SK-N-SH (cell line): ENCODE data around the gene ETFA. TPM values are rescaled to one million over a fixed set of nuclear protein-coding genes. Genes with fewer than 3 reads are reported as not detected.

Experiments
- CTCF ChIA-PET: fragments of 300-600, 350-600 bp; formaldehyde crosslinking; extraction: SDS; loops from one replicate; lab custom pipeline; 2021; lab: Yijun Ruan, JAX
- POLR2A ChIA-PET: fragments of 350-600 bp; sonication (Branson Sonifier 250); formaldehyde crosslinking; extraction: SDS; loops from one replicate; lab custom pipeline; 2020; ENCODE audit warnings: antibody characterized with exemption, inconsistent platforms; lab: Yijun Ruan, JAX
- DNase-seq: peaks from one replicate; pipeline ENCODE4 v3.0.0; 2012
- H2AFZ ChIP-seq: fragments of 200-600 bp; sonication (generic); 2 replicates; pipeline ENCODE4 v1.8.1; 2016; ENCODE audit warnings: antibody characterized with exemption, mild to moderate bottlenecking, low read depth
- H3F3A ChIP-seq: fragments of 200-600 bp; sonication (generic); replicated peaks from 2 replicates; pipeline ENCODE3; 2016; ENCODE audit warnings: antibody characterized with exemption, mild to moderate bottlenecking; ENCODE audit not compliant: insufficient read depth
- H3K27ac ChIP-seq, 2 experiments: fragments of 200-500 bp in 1 of 2; fragments of 200-600 bp in 1 of 2; sonication (Bioruptor generic) in 1 of 2; sonication (generic), shearing (Covaris generic) in 1 of 2; 2 replicates each; pipeline versions ENCODE4 v1.5.1 to v1.6.1; 2014 to 2016; ENCODE audit warnings: low read depth in 2 of 2, inconsistent platforms in 1 of 2, low read length in 1 of 2, mild to moderate bottlenecking in 1 of 2, mixed read lengths in 1 of 2
- H3K27me3 ChIP-seq: fragments of 200-600 bp; sonication (generic), shearing (Covaris generic); 2 replicates; pipeline ENCODE4 v1.6.1; 2016; ENCODE audit warnings: mixed run types; ENCODE audit not compliant: insufficient read depth
- H3K36me3 ChIP-seq, 2 experiments: fragments of 200-500 bp in 1 of 2; fragments of 200-600 bp in 1 of 2; sonication (Bioruptor generic) in 1 of 2; sonication (generic) in 1 of 2; replicated peaks in 1 of 2; 2 replicates each; pipeline versions ENCODE3 to v1.5.1; 2014 to 2016; ENCODE audit warnings: low read length in 1 of 2, mild to moderate bottlenecking in 1 of 2; ENCODE audit not compliant: insufficient read depth in 2 of 2, control insufficient read depth in 1 of 2
- H3K4me1 ChIP-seq, 2 experiments: fragments of 200-500 bp in 1 of 2; fragments of 200-600 bp in 1 of 2; sonication (Bioruptor generic) in 1 of 2; sonication (generic), shearing (Covaris generic) in 1 of 2; 2 replicates each; pipeline versions ENCODE4 v1.5.1 to v1.6.1; 2014 to 2016; ENCODE audit warnings: low read depth in 1 of 2, low read length in 1 of 2, mixed run types in 1 of 2; ENCODE audit not compliant: insufficient read depth in 2 of 2, control insufficient read depth in 1 of 2
- H3K4me2 ChIP-seq: fragments of 200-600 bp; sonication (generic), shearing (Covaris generic); 2 replicates; pipeline ENCODE4 v1.6.1; 2017; ENCODE audit warnings: mixed run types
- H3K4me3 ChIP-seq, 2 experiments: fragments of 200-500 bp in 1 of 2; fragments of 200-600 bp in 1 of 2; sonication (Bioruptor generic) in 1 of 2; sonication (generic), shearing (Covaris generic) in 1 of 2; 2 replicates each; pipeline versions ENCODE4 v1.5.1 to v1.8.1; 2014 to 2016; ENCODE audit warnings: low read depth in 2 of 2, inconsistent platforms in 1 of 2, low read length in 1 of 2, mild to moderate bottlenecking in 1 of 2, mixed read lengths in 1 of 2, moderate library complexity in 1 of 2
- H3K79me2 ChIP-seq: fragments of 200-600 bp; sonication (generic); 2 replicates; pipeline ENCODE4 v1.8.1; 2017; ENCODE audit warnings: mild to moderate bottlenecking; ENCODE audit not compliant: insufficient read depth
- H3K9ac ChIP-seq: fragments of 200-600 bp; sonication (generic); 2 replicates; pipeline ENCODE4 v1.6.1; 2017; ENCODE audit warnings: mixed run types
- H3K9me2 ChIP-seq: fragments of 200-600 bp; sonication (generic); 2 replicates; pipeline ENCODE4 v1.6.1; 2017; ENCODE audit warnings: mixed run types
- H3K9me3 ChIP-seq: fragments of 200-600 bp; sonication (generic); 2 replicates; pipeline ENCODE4 v1.6.1; 2017; ENCODE audit warnings: mixed run types, mild to moderate bottlenecking, moderate library complexity
- H4K20me1 ChIP-seq: fragments of 200-600 bp; sonication (generic); 2 replicates; pipeline ENCODE4 v1.6.1; 2017; ENCODE audit warnings: mild to moderate bottlenecking, mixed run types; ENCODE audit not compliant: insufficient read depth
- ELF1 ChIP-seq: IDR thresholded peaks from 2 replicates; pipeline ENCODE4 v1.4.0; 2012
- EZH2phosphoT487 ChIP-seq: fragments of 200-600 bp; sonication (generic); IDR thresholded peaks from 2 replicates; pipeline ENCODE4 v1.6.1; 2017; ENCODE audit warnings: low read depth, mixed run types, mild to moderate bottlenecking, antibody characterized with exemption, moderate library complexity, borderline replicate concordance
- FOSL2 ChIP-seq: IDR thresholded peaks from 2 replicates; pipeline ENCODE4 v1.4.0; 2012; ENCODE audit warnings: low read depth, mild to moderate bottlenecking, moderate library complexity, borderline replicate concordance
- FOXJ3 ChIP-seq: sonication (generic); formaldehyde crosslinking; IDR thresholded peaks from 2 replicates; pipeline ENCODE4 v1.5.1; 2020; ENCODE audit warnings: mild to moderate bottlenecking, missing genetic modification reagents
- FOXM1 ChIP-seq: IDR thresholded peaks from 2 replicates; pipeline ENCODE4 v1.4.0; 2012; ENCODE audit warnings: low read depth, mild to moderate bottlenecking
- GABPA ChIP-seq: IDR thresholded peaks from 2 replicates; pipeline ENCODE4 v1.4.0; 2012; ENCODE audit warnings: low read depth, mild to moderate bottlenecking
- JUND ChIP-seq: IDR thresholded peaks from 2 replicates; pipeline ENCODE4 v1.4.0; 2012
- MAX ChIP-seq: IDR thresholded peaks from 2 replicates; pipeline ENCODE4 v1.4.0; 2012; ENCODE audit warnings: low read depth
- MEF2A ChIP-seq: IDR thresholded peaks from 2 replicates; pipeline ENCODE4 v1.4.0; 2012; ENCODE audit warnings: low read depth, borderline replicate concordance
- MXI1 ChIP-seq: IDR thresholded peaks from 2 replicates; pipeline ENCODE4 v1.6.1; 2012; ENCODE audit warnings: mild to moderate bottlenecking, low read depth, low read length, improper control_type of control experiment
- NFIC ChIP-seq: IDR thresholded peaks from 2 replicates; pipeline ENCODE4 v1.4.0; 2012; ENCODE audit warnings: borderline replicate concordance
- PBX3 ChIP-seq: IDR thresholded peaks from 2 replicates; pipeline ENCODE4; 2012
- RAD21 ChIP-seq: IDR thresholded peaks from 2 replicates; pipeline ENCODE4 v1.6.1; 2012; ENCODE audit warnings: mild to moderate bottlenecking, low read length
- RCOR1 ChIP-seq: fragments of 150-350 bp; IDR thresholded peaks from 2 replicates; pipeline ENCODE4 v1.6.1; 2017; ENCODE audit warnings: antibody characterized with exemption, low read length
- RFX5 ChIP-seq: IDR thresholded peaks from 2 replicates; pipeline ENCODE4 v1.6.1; 2012; ENCODE audit warnings: mild to moderate bottlenecking, improper control_type of control experiment, low read length
- RXRA ChIP-seq: IDR thresholded peaks from 2 replicates; pipeline ENCODE4 v1.4.0; 2012; ENCODE audit warnings: low read depth, mild to moderate bottlenecking, borderline replicate concordance
- SIN3A ChIP-seq: IDR thresholded peaks from 2 replicates; pipeline ENCODE4 v1.6.1; 2012; ENCODE audit warnings: low read depth, mild to moderate bottlenecking, low read length, moderate library complexity, borderline replicate concordance
- SMC3 ChIP-seq: IDR thresholded peaks from 2 replicates; pipeline ENCODE4 v1.6.1; 2012; ENCODE audit warnings: low read depth, low read length, improper control_type of control experiment
- TAF1 ChIP-seq: IDR thresholded peaks from 2 replicates; pipeline ENCODE4 v1.6.1; 2012; ENCODE audit warnings: low read depth, mild to moderate bottlenecking, low read length, moderate library complexity, borderline replicate concordance
- WGBS: methylation state at CpG from one replicate; pipeline ENCODE4 v1.1.6; 2017; ENCODE audit warnings: low lambda C conversion rate; 5-methylcytosine and 5-hydroxymethylcytosine counted together
- polyA plus RNA-seq, 3 experiments: library from polyadenylated mRNA; depleted of rRNA; stranded (reverse); fragments of >200 nt; gene quantifications; 2 replicates each; pipeline ENCODE4 v1.2.3, GENCODE V29; 2012
- TF ChIP-seq, protein P1 (sequence below): IDR thresholded peaks from 2 replicates; pipeline ENCODE4 v1.4.0; 2012; ENCODE audit warnings: low read depth, borderline replicate concordance
- TF ChIP-seq, protein P2 (sequence below): IDR thresholded peaks from 2 replicates; pipeline ENCODE4 v1.6.1; 2012; ENCODE audit warnings: mild to moderate bottlenecking, low read depth, low read length, moderate library complexity

The ETFA gene
- polyA plus RNA-seq, 1 of the 3 experiments (the other 2 are of a cell fraction): 122 TPM

DNA sequence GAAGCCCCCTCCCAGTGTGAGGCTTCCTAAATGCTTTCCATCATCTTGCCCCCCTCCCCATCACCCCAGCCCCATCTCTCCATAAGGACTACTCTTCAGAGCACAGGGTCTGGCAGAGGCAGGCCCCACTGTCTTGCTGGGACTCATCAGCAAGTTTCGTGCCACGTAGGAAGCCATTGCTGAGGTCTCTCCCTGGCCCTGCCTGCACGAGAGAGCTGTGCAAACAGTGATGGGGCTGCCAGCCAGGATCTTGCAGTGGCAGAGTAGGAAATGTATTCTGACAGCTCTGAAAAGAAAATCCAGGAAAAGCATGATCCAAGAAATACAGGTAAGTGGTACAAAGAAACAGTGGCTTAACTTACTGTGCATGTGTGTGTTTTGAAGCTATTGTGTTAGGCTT, 47.9 kb upstream of the ETFA start:
- H3K27me3 ChIP-seq: no peaks in the 10 kb centered on the region
- H2AFZ ChIP-seq: no peak overlapping the region
- no peak for TF ChIP-seq ELF1
- TF ChIP-seq EZH2phosphoT487: no peak
- TF ChIP-seq TAF1: no peak
- TF ChIP-seq FOXJ3 (CRISPR knock-in tag): no peak
- no peak for TF ChIP-seq RXRA
- TF ChIP-seq, all 33 proteins: peak for 0
- no peak overlapping the region for H3K4me3 ChIP-seq
- H3K9ac ChIP-seq: no peak overlapping the region
- ChIA-PET POLR2A (no interaction called here), CTCF (interaction anchor here (1.1 kb wide), 1 partner anchor 342 kb away, joined by 3 read pairs; no protein-coding TSS in a partner anchor)
- no peaks in the 10 kb centered on the region for H3K9me2 ChIP-seq
- H3K27ac ChIP-seq: no peak overlapping the region
- no peaks in the 10 kb centered on the region for H3F3A ChIP-seq
- no peak overlapping the region for H3K4me2 ChIP-seq
- no peak for DNase-seq
- no peaks in the 10 kb centered on the region for H4K20me1 ChIP-seq
- no peaks in the 10 kb centered on the region for H3K79me2 ChIP-seq
- no peaks in the 10 kb centered on the region for H3K9me3 ChIP-seq
- H3K4me1 ChIP-seq: no peaks in the 10 kb centered on the region
- no peaks in the 10 kb centered on the region for H3K36me3 ChIP-seq
- WGBS: 89% methylated on average over 3 of the region's 3 CpGs

GRCh38 chr15:76358453-76358852, 47.2 kb upstream of the ETFA start:
- 88% methylated on average over 2 of the region's 3 CpGs for WGBS
- ChIA-PET POLR2A (no interaction called here), CTCF (no interaction called here)
- H2AFZ ChIP-seq: no peak overlapping the region
- no peaks in the 10 kb centered on the region for H3K79me2 ChIP-seq
- no peak overlapping the region for H3K9ac ChIP-seq
- DNase-seq: no peak
- H3K4me1 ChIP-seq: no peaks in the 10 kb centered on the region
- H3K27ac ChIP-seq: no peak overlapping the region
- H3K9me3 ChIP-seq: no peaks in the 10 kb centered on the region
- H3K9me2 ChIP-seq: no peaks in the 10 kb centered on the region
- no peaks in the 10 kb centered on the region for H3F3A ChIP-seq
- no peak overlapping the region for H3K4me2 ChIP-seq
- H3K27me3 ChIP-seq: no peaks in the 10 kb centered on the region
- no peaks in the 10 kb centered on the region for H4K20me1 ChIP-seq
- H3K4me3 ChIP-seq: no peak overlapping the region
- TF ChIP-seq GABPA (no peak), PBX3 (no peak), RFX5 (no peak), MXI1 (no peak), MAX (no peak), SIN3A (no peak), FOSL2 (no peak), RAD21 (no peak), FOXJ3 (CRISPR knock-in tag) (no peak), JUND (no peak), SMC3 (no peak), RCOR1 (no peak), MEF2A (no peak), RXRA (no peak), FOXM1 (no peak), EZH2phosphoT487 (no peak), NFIC (no peak)
- TF ChIP-seq, protein P1, sequence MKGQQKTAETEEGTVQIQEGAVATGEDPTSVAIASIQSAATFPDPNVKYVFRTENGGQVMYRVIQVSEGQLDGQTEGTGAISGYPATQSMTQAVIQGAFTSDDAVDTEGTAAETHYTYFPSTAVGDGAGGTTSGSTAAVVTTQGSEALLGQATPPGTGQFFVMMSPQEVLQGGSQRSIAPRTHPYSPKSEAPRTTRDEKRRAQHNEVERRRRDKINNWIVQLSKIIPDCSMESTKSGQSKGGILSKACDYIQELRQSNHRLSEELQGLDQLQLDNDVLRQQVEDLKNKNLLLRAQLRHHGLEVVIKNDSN: no peak
- TF ChIP-seq, protein P2, sequence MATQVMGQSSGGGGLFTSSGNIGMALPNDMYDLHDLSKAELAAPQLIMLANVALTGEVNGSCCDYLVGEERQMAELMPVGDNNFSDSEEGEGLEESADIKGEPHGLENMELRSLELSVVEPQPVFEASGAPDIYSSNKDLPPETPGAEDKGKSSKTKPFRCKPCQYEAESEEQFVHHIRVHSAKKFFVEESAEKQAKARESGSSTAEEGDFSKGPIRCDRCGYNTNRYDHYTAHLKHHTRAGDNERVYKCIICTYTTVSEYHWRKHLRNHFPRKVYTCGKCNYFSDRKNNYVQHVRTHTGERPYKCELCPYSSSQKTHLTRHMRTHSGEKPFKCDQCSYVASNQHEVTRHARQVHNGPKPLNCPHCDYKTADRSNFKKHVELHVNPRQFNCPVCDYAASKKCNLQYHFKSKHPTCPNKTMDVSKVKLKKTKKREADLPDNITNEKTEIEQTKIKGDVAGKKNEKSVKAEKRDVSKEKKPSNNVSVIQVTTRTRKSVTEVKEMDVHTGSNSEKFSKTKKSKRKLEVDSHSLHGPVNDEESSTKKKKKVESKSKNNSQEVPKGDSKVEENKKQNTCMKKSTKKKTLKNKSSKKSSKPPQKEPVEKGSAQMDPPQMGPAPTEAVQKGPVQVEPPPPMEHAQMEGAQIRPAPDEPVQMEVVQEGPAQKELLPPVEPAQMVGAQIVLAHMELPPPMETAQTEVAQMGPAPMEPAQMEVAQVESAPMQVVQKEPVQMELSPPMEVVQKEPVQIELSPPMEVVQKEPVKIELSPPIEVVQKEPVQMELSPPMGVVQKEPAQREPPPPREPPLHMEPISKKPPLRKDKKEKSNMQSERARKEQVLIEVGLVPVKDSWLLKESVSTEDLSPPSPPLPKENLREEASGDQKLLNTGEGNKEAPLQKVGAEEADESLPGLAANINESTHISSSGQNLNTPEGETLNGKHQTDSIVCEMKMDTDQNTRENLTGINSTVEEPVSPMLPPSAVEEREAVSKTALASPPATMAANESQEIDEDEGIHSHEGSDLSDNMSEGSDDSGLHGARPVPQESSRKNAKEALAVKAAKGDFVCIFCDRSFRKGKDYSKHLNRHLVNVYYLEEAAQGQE: no peak
- no peaks in the 10 kb centered on the region for H3K36me3 ChIP-seq
